Subcutaneous abdominal adipose tissue (tissue), 5 donors: Measurements from ENCODE around the gene CHRM2.

Experiments
- H3K27ac ChIP-seq: one replicate; pipeline ENCODE4 v1.7.0; 2013; ENCODE audit warnings: low read depth, mild to moderate bottlenecking, inconsistent platforms, low read length, moderate library complexity
- H3K27me3 ChIP-seq, 5 donors: one replicate each; pipeline ENCODE4 v1.7.0; 2013; ENCODE audit warnings: low read length in 5 of 5, inconsistent platforms in 1 of 5; ENCODE audit not compliant: control insufficient read depth in 5 of 5, insufficient read depth in 4 of 5
- H3K36me3 ChIP-seq, 5 donors: one replicate each; pipeline ENCODE4 v1.7.0; 2013; ENCODE audit warnings: low read length in 5 of 5; ENCODE audit not compliant: control insufficient read depth in 5 of 5, insufficient read depth in 5 of 5
- H3K4me1 ChIP-seq, 5 donors: one replicate each; pipeline ENCODE4 v1.7.0; 2013; ENCODE audit warnings: low read length in 5 of 5, mild to moderate bottlenecking in 3 of 5, moderate library complexity in 1 of 5; ENCODE audit not compliant: control insufficient read depth in 5 of 5, insufficient read depth in 5 of 5
- H3K4me3 ChIP-seq, 5 donors: one replicate each; pipeline ENCODE4 v1.7.0; 2013; ENCODE audit warnings: low read length in 5 of 5, low read depth in 1 of 5
- H3K9ac ChIP-seq, 5 donors: one replicate each; pipeline ENCODE4 v1.7.0; 2013; ENCODE audit warnings: low read length in 5 of 5, mild to moderate bottlenecking in 4 of 5, moderate library complexity in 3 of 5
- H3K9me3 ChIP-seq, 5 donors: one replicate each; pipeline ENCODE4 v1.7.0; 2013; ENCODE audit warnings: low read length in 5 of 5; ENCODE audit not compliant: control insufficient read depth in 5 of 5
- donor health status: healthy.
- donor health status: healthy.
- donor health status: healthy.
- donor health status: healthy.
- donor health status: healthy.

The CHRM2 gene

GRCh38 chr7:136976504-136977251 is 108.2 kb downstream of the CHRM2 start:
- Histone ChIP-seq H3K4me1 (no peaks in the 10 kb centered on the region), H3K27me3 (no peaks in the 10 kb centered on the region), H3K9ac (no peak overlapping the region), H3K36me3 (no peaks in the 10 kb centered on the region), H3K4me3 (no peak overlapping the region), H3K9me3 (peaks cover 0 to 3% (median 0%) of the 10 kb centered on the region in 5 donors), H3K27ac (no peak overlapping the region)

- H3K9me3 ChIP-seq: peaks cover 0 to 8% (median 0%) of the 10 kb centered on the region in 5 donors
- peaks cover 0 to 7% (median 0%) of the 10 kb centered on the region in 5 donors for H3K4me1 ChIP-seq
- H3K4me3 ChIP-seq: no peak overlapping the region
- no peak overlapping the region for H3K27ac ChIP-seq
- H3K27me3 ChIP-seq: no peaks in the 10 kb centered on the region
- no peaks in the 10 kb centered on the region for H3K36me3 ChIP-seq
- no peak overlapping the region for H3K9ac ChIP-seq
Observed at GRCh38 chr7:136993377-136993776, 124.9 kb downstream of the CHRM2 start.

- H3K27ac ChIP-seq: no peak overlapping the region
- H3K4me3 ChIP-seq: no peak overlapping the region
- H3K4me1 ChIP-seq: peaks cover 0 to 7% (median 0%) of the 10 kb centered on the region in 5 donors
- H3K9me3 ChIP-seq: no peaks in the 10 kb centered on the region
- H3K9ac ChIP-seq: no peak overlapping the region
- H3K27me3 ChIP-seq: no peaks in the 10 kb centered on the region
- H3K36me3 ChIP-seq: no peaks in the 10 kb centered on the region
Observed at GRCh38 chr7:136997735-136998134, 129.3 kb downstream of the CHRM2 start.

- Histone ChIP-seq H3K4me1 (peaks cover 0 to 7% (median 0%) of the 10 kb centered on the region in 5 donors), H3K27ac (no peak overlapping the region), H3K4me3 (no peak overlapping the region), H3K9me3 (no peaks in the 10 kb centered on the region), H3K36me3 (no peaks in the 10 kb centered on the region), H3K27me3 (no peaks in the 10 kb centered on the region), H3K9ac (no peak overlapping the region)
Observed at GRCh38 chr7:136998495-136998894, 130.0 kb downstream of the CHRM2 start.

- H3K4me1 ChIP-seq: peaks cover 0 to 7% (median 0%) of the 10 kb centered on the region in 5 donors
- no peaks in the 10 kb centered on the region for H3K36me3 ChIP-seq
- no peak overlapping the region for H3K9ac ChIP-seq
- no peak overlapping the region for H3K27ac ChIP-seq
- no peak overlapping the region for H3K4me3 ChIP-seq
- H3K27me3 ChIP-seq: no peaks in the 10 kb centered on the region
- H3K9me3 ChIP-seq: no peaks in the 10 kb centered on the region
Observed at GRCh38 chr7:137000621-137001020, 132.2 kb downstream of the CHRM2 start.

- Histone ChIP-seq H3K27ac (no peak overlapping the region), H3K36me3 (no peaks in the 10 kb centered on the region), H3K9ac (no peak overlapping the region), H3K27me3 (no peaks in the 10 kb centered on the region), H3K9me3 (no peaks in the 10 kb centered on the region), H3K4me3 (no peak overlapping the region), H3K4me1 (peaks cover 0 to 7% (median 0%) of the 10 kb centered on the region in 5 donors)
Observed at GRCh38 chr7:137001041-137001440, 132.6 kb downstream of the CHRM2 start.

GRCh38 chr7:137001478-137001877 is 133.0 kb downstream of the CHRM2 start:
- no peak overlapping the region for H3K27ac ChIP-seq
- H3K4me1 ChIP-seq: peaks cover 0 to 9% (median 0%) of the 10 kb centered on the region in 5 donors
- no peaks in the 10 kb centered on the region for H3K9me3 ChIP-seq
- H3K9ac ChIP-seq: no peak overlapping the region
- H3K4me3 ChIP-seq: no peak overlapping the region
- H3K27me3 ChIP-seq: no peaks in the 10 kb centered on the region
- H3K36me3 ChIP-seq: no peaks in the 10 kb centered on the region

- Histone ChIP-seq H3K9ac (no peak overlapping the region), H3K4me1 (peaks cover 0 to 5% (median 0%) of the 10 kb centered on the region in 5 donors), H3K9me3 (no peaks in the 10 kb centered on the region), H3K27ac (no peak overlapping the region), H3K4me3 (no peak overlapping the region), H3K36me3 (no peaks in the 10 kb centered on the region), H3K27me3 (no peaks in the 10 kb centered on the region)
Observed at GRCh38 chr7:137003086-137003485, 134.6 kb downstream of the CHRM2 start.

- Histone ChIP-seq H3K9me3 (no peaks in the 10 kb centered on the region), H3K9ac (no peak overlapping the region), H3K4me3 (no peak overlapping the region), H3K36me3 (no peaks in the 10 kb centered on the region), H3K4me1 (peaks cover 0 to 5% (median 0%) of the 10 kb centered on the region in 5 donors), H3K27ac (no peak overlapping the region), H3K27me3 (no peaks in the 10 kb centered on the region)
Observed at GRCh38 chr7:137003566-137003965, 135.1 kb downstream of the CHRM2 start.

- H3K4me3 ChIP-seq: no peak overlapping the region
- H3K27ac ChIP-seq: no peak overlapping the region
- H3K9me3 ChIP-seq: no peaks in the 10 kb centered on the region
- peaks cover 0 to 5% (median 0%) of the 10 kb centered on the region in 5 donors for H3K4me1 ChIP-seq
- no peaks in the 10 kb centered on the region for H3K27me3 ChIP-seq
- H3K36me3 ChIP-seq: no peaks in the 10 kb centered on the region
- H3K9ac ChIP-seq: no peak overlapping the region
Observed at GRCh38 chr7:137005873-137006272, 137.4 kb downstream of the CHRM2 start.
